DOHH2 (cell line): Measurements from ENCODE around the gene OCA2.

Experiments
- H3F3A ChIP-seq: fragments of 200-600 bp; sonication (generic), shearing (Covaris generic); 2 replicates; pipeline ENCODE4 v1.6.0; 2016; ENCODE audit warnings: antibody characterized with exemption, mild to moderate bottlenecking; ENCODE audit not compliant: control insufficient read depth, insufficient read depth
- H3K27ac ChIP-seq: fragments of 200-600 bp; sonication (generic); 2 replicates; pipeline ENCODE4 v1.5.1; 2014; ENCODE audit warnings: low read depth, mild to moderate bottlenecking, low read length, moderate library complexity
- H3K27me3 ChIP-seq: fragments of 200-600 bp; sonication (generic); 2 replicates; pipeline ENCODE4 v1.6.1; 2014; ENCODE audit warnings: mild to moderate bottlenecking, low read length, mixed read lengths; ENCODE audit not compliant: control insufficient read depth
- H3K36me3 ChIP-seq: fragments of 200-600 bp; sonication (generic); 2 replicates; pipeline ENCODE4 v1.6.1; 2014; ENCODE audit warnings: mild to moderate bottlenecking, low read length, moderate library complexity, mixed read lengths; ENCODE audit not compliant: control insufficient read depth
- H3K4me1 ChIP-seq: fragments of 200-600 bp; sonication (generic); 2 replicates; pipeline ENCODE4 v1.6.1; 2014; ENCODE audit warnings: mild to moderate bottlenecking, low read length, mixed read lengths; ENCODE audit not compliant: control insufficient read depth
- H3K4me2 ChIP-seq: fragments of 200-600 bp; sonication (generic); 2 replicates; pipeline ENCODE4 v1.6.0; 2014; ENCODE audit warnings: mild to moderate bottlenecking, low read length, moderate library complexity
- H3K4me3 ChIP-seq: fragments of 200-600 bp; sonication (generic); 2 replicates; pipeline ENCODE4 v1.5.1; 2014; ENCODE audit warnings: mild to moderate bottlenecking, low read length, mixed read lengths
- H3K79me2 ChIP-seq: fragments of 200-600 bp; sonication (generic); 2 replicates; pipeline ENCODE4 v1.6.1; 2014; ENCODE audit warnings: mild to moderate bottlenecking, low read length, mixed read lengths; ENCODE audit not compliant: control insufficient read depth
- H3K9me2 ChIP-seq: fragments of 200-600 bp; sonication (generic); replicated peaks from 2 replicates; pipeline ENCODE4 v1.6.1; 2014; ENCODE audit warnings: mild to moderate bottlenecking, low read length, mixed read lengths; ENCODE audit not compliant: control insufficient read depth
- H3K9me3 ChIP-seq: fragments of 200-600 bp; sonication (generic); 2 replicates; pipeline ENCODE4 v1.6.1; 2014; ENCODE audit warnings: antibody characterized with exemption, low read length, mixed read lengths; ENCODE audit not compliant: control insufficient read depth, insufficient read depth
- H4K20me1 ChIP-seq: fragments of 200-600 bp; sonication (generic); 2 replicates; pipeline ENCODE4 v1.6.0; 2014; ENCODE audit warnings: low read depth, mild to moderate bottlenecking, antibody characterized with exemption, low read length, moderate library complexity; ENCODE audit not compliant: control insufficient read depth, insufficient read depth
- CTCF ChIP-seq: fragments of 200-600 bp; sonication (generic); IDR thresholded peaks from one replicate; pipeline ENCODE4 v1.5.1; 2014; ENCODE audit warnings: antibody characterized with exemption, mild to moderate bottlenecking, low read depth, low read length; ENCODE audit not compliant: poor library complexity, severe bottlenecking
- EZH2phosphoT487 ChIP-seq: fragments of 200-600 bp; sonication (generic); IDR thresholded peaks from 2 replicates; pipeline ENCODE4 v1.6.1; 2017; ENCODE audit warnings: borderline replicate concordance, mild to moderate bottlenecking, antibody characterized with exemption, low read length, moderate library complexity, mixed read lengths

Gene OCA2

GRCh38 chr15:27989427-27989826 lies 109.7 kb downstream of the OCA2 start:
- Histone ChIP-seq H3K4me3 (no peak overlapping the region), H3F3A (no peaks in the 10 kb centered on the region), H3K9me3 (peaks cover 6% of the 10 kb centered on the region; the same call in 1 of the 2 replicates), H3K79me2 (no peaks in the 10 kb centered on the region), H3K36me3 (no peaks in the 10 kb centered on the region), H3K4me2 (no peak overlapping the region), H3K4me1 (no peaks in the 10 kb centered on the region), H3K9me2 (no peaks in the 10 kb centered on the region), H4K20me1 (no peaks in the 10 kb centered on the region), H3K27me3 (no peaks in the 10 kb centered on the region), H3K27ac (no peak overlapping the region)
- TF ChIP-seq EZH2phosphoT487: no peak
- no peak for TF ChIP-seq CTCF

GRCh38 chr15:27985099-27985498 lies 114.0 kb downstream of the OCA2 start:
- H3K27me3 ChIP-seq: no peaks in the 10 kb centered on the region
- no peak overlapping the region for H3K4me3 ChIP-seq
- no peak overlapping the region for H3K27ac ChIP-seq
- no peaks in the 10 kb centered on the region for H3K9me2 ChIP-seq
- H3K9me3 ChIP-seq: no peaks in the 10 kb centered on the region; the same call in 1 of the 2 replicates
- H3F3A ChIP-seq: no peaks in the 10 kb centered on the region
- no peak overlapping the region for H3K4me2 ChIP-seq
- no peaks in the 10 kb centered on the region for H4K20me1 ChIP-seq
- TF ChIP-seq EZH2phosphoT487: no peak
- TF ChIP-seq CTCF: no peak
- no peaks in the 10 kb centered on the region for H3K36me3 ChIP-seq
- H3K4me1 ChIP-seq: no peaks in the 10 kb centered on the region
- no peaks in the 10 kb centered on the region for H3K79me2 ChIP-seq

GRCh38 chr15:27983496-27983895 lies 115.6 kb downstream of the OCA2 start:
- TF ChIP-seq CTCF: no peak
- TF ChIP-seq EZH2phosphoT487: no peak
- no peaks in the 10 kb centered on the region for H3K79me2 ChIP-seq
- no peaks in the 10 kb centered on the region for H3F3A ChIP-seq
- no peaks in the 10 kb centered on the region for H3K36me3 ChIP-seq
- H3K4me3 ChIP-seq: no peak overlapping the region
- no peaks in the 10 kb centered on the region for H4K20me1 ChIP-seq
- H3K9me3 ChIP-seq: no peaks in the 10 kb centered on the region; the same call in 1 of the 2 replicates
- H3K4me2 ChIP-seq: no peak overlapping the region
- no peaks in the 10 kb centered on the region for H3K4me1 ChIP-seq
- no peak overlapping the region for H3K27ac ChIP-seq
- no peaks in the 10 kb centered on the region for H3K9me2 ChIP-seq
- H3K27me3 ChIP-seq: no peaks in the 10 kb centered on the region
